H9 (cell line): ENCODE results near the gene ZNF521. TPM values are rescaled to one million over a fixed set of nuclear protein-coding genes. Genes with fewer than 3 reads are reported as not detected.

Experiments used
- DNase-seq: peaks from one replicate; pipeline ENCODE4 v3.0.0-alpha.2; 2017
- H2AFZ ChIP-seq: one replicate; pipeline ENCODE4 v1.6.1; 2013; ENCODE audit warnings: mild to moderate bottlenecking, low read length, control low read depth, moderate library complexity
- H2AK5ac ChIP-seq: 2 replicates; pipeline ENCODE4 v1.6.1; 2013; ENCODE audit warnings: low read length, control low read depth, mixed read lengths; ENCODE audit not compliant: insufficient read length
- H2BK120ac ChIP-seq: one replicate; pipeline ENCODE4 v1.6.1; 2013; ENCODE audit warnings: low read depth, mild to moderate bottlenecking, low read length, control low read depth, inconsistent platforms; ENCODE audit not compliant: poor library complexity, severe bottlenecking
- H2BK12ac ChIP-seq: 2 replicates; pipeline ENCODE4 v1.6.1; 2013; ENCODE audit warnings: low read length, control low read depth, mixed read lengths, low read depth; ENCODE audit not compliant: insufficient read length
- H2BK15ac ChIP-seq: 2 replicates; pipeline ENCODE4 v1.6.1; 2013; ENCODE audit warnings: low read depth, low read length, control low read depth
- H2BK20ac ChIP-seq: one replicate; pipeline ENCODE4 v1.6.1; 2013; ENCODE audit warnings: low read depth, mild to moderate bottlenecking, low read length, control low read depth, inconsistent platforms; ENCODE audit not compliant: poor library complexity, severe bottlenecking
- H2BK5ac ChIP-seq: 2 replicates; pipeline ENCODE4 v1.6.1; 2013; ENCODE audit warnings: low read length, control low read depth, mixed read lengths; ENCODE audit not compliant: insufficient read length
- H3K14ac ChIP-seq: 2 replicates; pipeline ENCODE4 v1.6.1; 2013; ENCODE audit warnings: low read length, control low read depth; ENCODE audit not compliant: insufficient read depth
- H3K18ac ChIP-seq: 2 replicates; pipeline ENCODE4 v1.6.1; 2013; ENCODE audit warnings: low read depth, mild to moderate bottlenecking, mixed read lengths, low read length, control low read depth; ENCODE audit not compliant: insufficient read length
- H3K23ac ChIP-seq: 2 replicates; pipeline ENCODE4 v1.6.1; 2013; ENCODE audit warnings: low read length, control low read depth, mixed read lengths, low read depth; ENCODE audit not compliant: insufficient read length
- H3K23me2 ChIP-seq: 2 replicates; pipeline ENCODE4 v1.6.1; 2013; ENCODE audit warnings: low read depth, mild to moderate bottlenecking, mixed read lengths, low read length, control low read depth; ENCODE audit not compliant: insufficient read length, poor library complexity, severe bottlenecking
- H3K27ac ChIP-seq: 2 replicates; pipeline ENCODE4 v1.5.1; 2013; ENCODE audit warnings: low read length, control low read depth, mixed read lengths, low read depth; ENCODE audit not compliant: insufficient read length
- H3K27me3 ChIP-seq: 2 replicates; pipeline ENCODE4 v1.6.1; 2013; ENCODE audit warnings: low read length, control low read depth, inconsistent platforms; ENCODE audit not compliant: insufficient read depth
- H3K4ac ChIP-seq: 2 replicates; pipeline ENCODE4 v1.6.1; 2013; ENCODE audit warnings: low read depth, mild to moderate bottlenecking, control low read depth, inconsistent platforms, low read length, moderate library complexity
- H3K4me1 ChIP-seq: 2 replicates; pipeline ENCODE4 v1.6.1; 2013; ENCODE audit warnings: low read length, control low read depth, inconsistent platforms; ENCODE audit not compliant: insufficient read depth
- H3K4me2 ChIP-seq: 2 replicates; pipeline ENCODE4 v1.6.1; 2013; ENCODE audit warnings: low read length, control low read depth, mixed read lengths; ENCODE audit not compliant: insufficient read length, insufficient read depth
- H3K56ac ChIP-seq: 2 replicates; pipeline ENCODE4 v1.6.1; 2013; ENCODE audit warnings: low read depth, mild to moderate bottlenecking, mixed read lengths, low read length, control low read depth; ENCODE audit not compliant: insufficient read length
- H3K79me1 ChIP-seq: 2 replicates; pipeline ENCODE4 v1.6.1; 2013; ENCODE audit warnings: low read depth, mild to moderate bottlenecking, moderate library complexity, low read length, control low read depth, inconsistent platforms; ENCODE audit not compliant: insufficient read depth, poor library complexity, severe bottlenecking
- H3K79me2 ChIP-seq: 2 replicates; pipeline ENCODE4 v1.6.1; 2013; ENCODE audit warnings: low read length, control low read depth, inconsistent platforms; ENCODE audit not compliant: insufficient read depth
- H3K9ac ChIP-seq: 2 replicates; pipeline ENCODE4 v1.6.1; 2013; ENCODE audit warnings: low read length, control low read depth, mixed read lengths; ENCODE audit not compliant: insufficient read length; ENCODE audit errors: extremely low read depth
- H3K9me3 ChIP-seq: one replicate; pipeline ENCODE4 v1.6.1; 2013; ENCODE audit warnings: low read depth, low read length, inconsistent platforms; ENCODE audit not compliant: control insufficient read depth
- H3T11ph ChIP-seq: one replicate; pipeline ENCODE4 v1.6.1; 2013; ENCODE audit warnings: mild to moderate bottlenecking, low read length, control low read depth, inconsistent platforms
- H4K20me1 ChIP-seq: one replicate; pipeline ENCODE4 v1.6.1; 2013; ENCODE audit not compliant: control insufficient read depth, insufficient read length, insufficient read depth
- H4K5ac ChIP-seq: 2 replicates; pipeline ENCODE4 v1.6.1; 2013; ENCODE audit warnings: low read depth, mild to moderate bottlenecking, mixed read lengths, low read length, control low read depth; ENCODE audit not compliant: insufficient read length
- H4K8ac ChIP-seq: replicated peaks from 2 replicates; pipeline ENCODE4 v1.6.1; 2013; ENCODE audit warnings: low read length, control low read depth, mixed read lengths, low read depth; ENCODE audit not compliant: insufficient read length
- H4K91ac ChIP-seq: 2 replicates; pipeline ENCODE4 v1.6.1; 2013; ENCODE audit warnings: low read depth, mild to moderate bottlenecking, moderate library complexity, mixed read lengths, low read length, control low read depth; ENCODE audit not compliant: insufficient read length
- H3K27ac Mint-ChIP-seq, 3 experiments: 2 replicates in 2 of 3; 3 replicates in 1 of 3; pipeline ENCODE4 v1.8.0; 2020 to 2021; ENCODE audit warnings: mixed read lengths in 3 of 3, mild to moderate bottlenecking in 1 of 3, moderate library complexity in 1 of 3
- H3K27me3 Mint-ChIP-seq: 2 replicates; pipeline ENCODE4 v1.8.0; 2021; ENCODE audit warnings: low read depth, mild to moderate bottlenecking, moderate library complexity, mixed read lengths
- H3K36me3 Mint-ChIP-seq, 3 experiments: 2 replicates in 2 of 3; 3 replicates in 1 of 3; pipeline ENCODE4 v1.8.0; 2020 to 2021; ENCODE audit warnings: low read depth in 3 of 3, mixed read lengths in 3 of 3; ENCODE audit not compliant: insufficient read depth in 1 of 3
- H3K4me1 Mint-ChIP-seq, 2 experiments: 2 replicates each; pipeline ENCODE4 v1.8.0; 2020; ENCODE audit warnings: mixed read lengths in 2 of 2
- H3K4me3 Mint-ChIP-seq, 2 experiments: 2 replicates in 1 of 2; 3 replicates in 1 of 2; pipeline ENCODE4 v1.8.0; 2020 to 2021; ENCODE audit warnings: mild to moderate bottlenecking in 2 of 2, mixed read lengths in 2 of 2, moderate library complexity in 1 of 2
- H3K9me3 Mint-ChIP-seq, 2 experiments: 2 replicates in 1 of 2; 3 replicates in 1 of 2; pipeline ENCODE4 v1.8.0; 2020; ENCODE audit warnings: mild to moderate bottlenecking in 2 of 2, mixed read lengths in 2 of 2, moderate library complexity in 1 of 2
- WGBS: extraction: QIAGEN DNeasy Blood & Tissue Kit; methylation state at CpG from one replicate; pipeline ENCODE4 v1.1.7; 2013; ENCODE audit warnings: missing lambda C conversion rate, low lambda C conversion rate, mixed read lengths; ENCODE audit not compliant: insufficient read length; ENCODE audit errors: extremely low coverage; 5-methylcytosine and 5-hydroxymethylcytosine counted together
- total RNA-seq: library from RNA; stranded (reverse); gene quantifications from 2 replicates; pipeline ENCODE4 v1.2.1, GENCODE V29; 2021
- TF ChIP-seq, protein P1 (sequence below): fragments of 200-600 bp; sonication (generic); conservative IDR thresholded peaks from 3 replicates; pipeline ENCODE4 v1.8.0; 2021; ENCODE audit warnings: antibody characterized with exemption, mild to moderate bottlenecking

Gene ZNF521
- total RNA-seq, 1 experiment from 2014 or later, result 3.3 TPM

DNA sequence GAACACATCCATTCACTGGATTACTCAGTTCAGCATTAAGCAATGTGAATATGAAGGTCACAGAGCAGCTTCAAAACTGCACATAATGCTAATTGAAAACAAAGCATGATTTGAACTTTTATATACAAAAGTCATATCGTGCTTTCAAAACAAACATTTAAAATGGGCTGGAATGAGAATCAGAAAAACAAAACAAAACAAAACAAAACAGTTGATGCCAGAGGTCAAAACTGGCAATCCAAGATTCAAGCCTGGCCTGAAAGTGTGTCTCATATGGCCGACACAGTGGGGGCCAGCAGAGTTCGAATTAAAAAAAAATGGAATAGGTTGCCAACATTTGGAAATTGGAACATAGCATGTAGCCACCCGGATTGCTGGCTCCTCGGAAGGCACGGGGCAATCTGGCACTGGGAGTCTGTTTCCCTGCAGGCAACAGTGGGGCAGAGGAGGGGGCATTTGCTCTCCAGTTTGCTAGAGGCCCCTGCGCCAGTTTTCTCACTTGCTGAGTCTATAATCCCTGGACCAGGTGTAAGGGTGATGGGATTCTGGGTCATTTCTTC lies 294.4 kb downstream of the ZNF521 start:
- H3K4me3 Mint-ChIP-seq, result no peak overlapping the region
- H3K56ac ChIP-seq, result no peak overlapping the region

More for the DNA sequence above, 294.4 kb downstream of the ZNF521 start:
- no peak overlapping the region for H2BK15ac ChIP-seq
- H2AFZ ChIP-seq, result no peak overlapping the region
- no peak overlapping the region for H4K8ac ChIP-seq
- Mint-ChIP-seq H3K27me3 (peaks cover 7% of the 10 kb centered on the region), H3K9me3 (no peaks in the 10 kb centered on the region), H3K4me1 (peaks cover 4 to 7% of the 10 kb centered on the region in 2 experiments; a peak in 2 of 4 replicates), H3K36me3 (no peaks in the 10 kb centered on the region), H3K27ac (no peak overlapping the region)
- H2BK12ac ChIP-seq, result no peak overlapping the region
- no peak overlapping the region for H2AK5ac ChIP-seq
- H3K23me2 ChIP-seq, result no peaks in the 10 kb centered on the region
- H3K23ac ChIP-seq, result no peak overlapping the region
- WGBS, result no CpG with 5 or more reads among the region's 7 CpGs
- H3K18ac ChIP-seq, result no peak overlapping the region
- H4K5ac ChIP-seq, result no peak overlapping the region
- H3K4me1 ChIP-seq, result no peaks in the 10 kb centered on the region
- H3K27ac ChIP-seq, result no peak overlapping the region
- H3K14ac ChIP-seq, result no peak overlapping the region
- no peak overlapping the region for H3K4me2 ChIP-seq
- no peak overlapping the region for H3K4ac ChIP-seq
- no peak overlapping the region for H3T11ph ChIP-seq
- no peak for DNase-seq
- H2BK20ac ChIP-seq, result no peak overlapping the region
- no peaks in the 10 kb centered on the region for H4K20me1 ChIP-seq
- H4K91ac ChIP-seq, result no peak overlapping the region
- H3K9me3 ChIP-seq, result no peaks in the 10 kb centered on the region
- H3K79me1 ChIP-seq, result no peaks in the 10 kb centered on the region
- H2BK5ac ChIP-seq, result no peak overlapping the region
- peaks cover 3% of the 10 kb centered on the region; the same call in 1 of the 2 replicates for H3K27me3 ChIP-seq
- TF ChIP-seq, protein P1, sequence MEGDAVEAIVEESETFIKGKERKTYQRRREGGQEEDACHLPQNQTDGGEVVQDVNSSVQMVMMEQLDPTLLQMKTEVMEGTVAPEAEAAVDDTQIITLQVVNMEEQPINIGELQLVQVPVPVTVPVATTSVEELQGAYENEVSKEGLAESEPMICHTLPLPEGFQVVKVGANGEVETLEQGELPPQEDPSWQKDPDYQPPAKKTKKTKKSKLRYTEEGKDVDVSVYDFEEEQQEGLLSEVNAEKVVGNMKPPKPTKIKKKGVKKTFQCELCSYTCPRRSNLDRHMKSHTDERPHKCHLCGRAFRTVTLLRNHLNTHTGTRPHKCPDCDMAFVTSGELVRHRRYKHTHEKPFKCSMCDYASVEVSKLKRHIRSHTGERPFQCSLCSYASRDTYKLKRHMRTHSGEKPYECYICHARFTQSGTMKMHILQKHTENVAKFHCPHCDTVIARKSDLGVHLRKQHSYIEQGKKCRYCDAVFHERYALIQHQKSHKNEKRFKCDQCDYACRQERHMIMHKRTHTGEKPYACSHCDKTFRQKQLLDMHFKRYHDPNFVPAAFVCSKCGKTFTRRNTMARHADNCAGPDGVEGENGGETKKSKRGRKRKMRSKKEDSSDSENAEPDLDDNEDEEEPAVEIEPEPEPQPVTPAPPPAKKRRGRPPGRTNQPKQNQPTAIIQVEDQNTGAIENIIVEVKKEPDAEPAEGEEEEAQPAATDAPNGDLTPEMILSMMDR, result no peak
- no peaks in the 10 kb centered on the region for H3K79me2 ChIP-seq
- H2BK120ac ChIP-seq, result no peak overlapping the region
- no peak overlapping the region for H3K9ac ChIP-seq
